D721Med (cell line): ENCODE results near the gene EHD1.

Experiments used
- DNase-seq: peaks from one replicate; pipeline ENCODE4 v3.0.0; 2011; ENCODE audit warnings: low spot score; ENCODE audit not compliant: insufficient read length
- FAIRE-seq: peaks from 2 replicates; lab custom pipeline; 2011; peaks lifted over from hg19 to GRCh38; lab: Jason Lieb, UNC
- CTCF ChIP-seq: IDR thresholded peaks from 2 replicates; pipeline ENCODE4 v1.5.1; 2012; ENCODE audit warnings: mild to moderate bottlenecking, control low read depth; ENCODE audit not compliant: insufficient read depth; ENCODE audit errors: missing control alignments

The EHD1 gene

GRCh38 chr11:64839887-64840782 is 38.3 kb downstream of the EHD1 start:
- FAIRE-seq (no peak), DNase-seq (no peak)
- TF ChIP-seq CTCF = no peak

- TF ChIP-seq CTCF = no peak
- FAIRE-seq (no peak), DNase-seq (no peak)
Measured at GRCh38 chr11:64839335-64839734, 39.1 kb downstream of the EHD1 start.

GRCh38 chr11:64838600-64839334 is 39.7 kb downstream of the EHD1 start:
- no peak for DNase-seq
- no peak for FAIRE-seq
- no peak for TF ChIP-seq CTCF

- no peak for TF ChIP-seq CTCF
- FAIRE-seq (no peak), DNase-seq (no peak)
Measured at GRCh38 chr11:64837887-64838351, 40.5 kb downstream of the EHD1 start.

- TF ChIP-seq CTCF = no peak
- FAIRE-seq = no peak
- DNase-seq = no peak
Measured at GRCh38 chr11:64836448-64837072, 41.9 kb downstream of the EHD1 start.

- DNase-seq (no peak), FAIRE-seq (no peak)
- no peak for TF ChIP-seq CTCF
Measured at GRCh38 chr11:64835616-64836447, 42.6 kb downstream of the EHD1 start.
